ENCODE measurements around the gene TFG.

DNA sequence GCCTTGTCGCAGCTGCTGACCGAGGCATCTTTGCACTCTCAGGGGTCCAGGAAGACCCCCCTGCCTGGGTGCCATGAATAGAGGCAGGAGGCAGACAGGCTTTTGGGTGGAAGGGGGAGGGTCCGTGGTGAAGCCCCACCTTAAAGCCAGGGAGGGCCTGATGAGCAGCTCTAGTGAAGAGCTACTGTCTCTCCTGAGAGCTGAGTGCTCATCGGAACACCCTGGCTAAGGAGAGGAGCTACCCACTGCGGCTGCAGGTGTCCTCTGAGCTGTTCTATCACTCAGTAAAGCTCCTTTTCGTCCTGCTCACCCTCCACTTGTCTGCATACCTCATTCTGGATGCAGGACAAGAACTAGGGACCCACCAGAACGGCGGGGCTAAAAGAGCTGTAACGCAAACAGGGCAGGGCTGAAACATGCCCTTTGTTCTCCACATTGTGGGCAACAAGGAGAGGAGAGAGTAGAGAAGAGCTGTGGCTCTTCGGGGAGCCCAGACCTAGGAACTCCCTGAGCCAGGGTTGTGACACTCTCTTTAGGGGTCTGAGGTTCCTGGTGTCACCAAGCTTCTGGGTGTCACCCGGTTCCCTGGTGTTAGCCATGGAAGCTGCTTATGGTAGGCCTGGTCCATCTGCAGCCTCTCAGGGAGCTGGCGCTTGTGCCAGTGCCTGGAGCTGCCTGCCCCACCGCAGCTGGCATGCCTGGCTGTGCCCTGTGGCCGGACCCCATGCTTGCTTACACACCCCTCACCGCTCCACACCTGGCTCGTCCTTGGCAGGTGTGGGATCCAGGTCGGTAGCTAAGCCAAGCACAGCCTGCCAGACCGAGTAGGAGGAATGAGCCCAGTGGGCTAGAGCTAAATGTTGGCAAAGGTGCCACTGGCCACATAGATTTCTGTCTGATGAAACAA lies 26.2 kb upstream of the TFG start:
- TF ChIP-seq, protein P1, sequence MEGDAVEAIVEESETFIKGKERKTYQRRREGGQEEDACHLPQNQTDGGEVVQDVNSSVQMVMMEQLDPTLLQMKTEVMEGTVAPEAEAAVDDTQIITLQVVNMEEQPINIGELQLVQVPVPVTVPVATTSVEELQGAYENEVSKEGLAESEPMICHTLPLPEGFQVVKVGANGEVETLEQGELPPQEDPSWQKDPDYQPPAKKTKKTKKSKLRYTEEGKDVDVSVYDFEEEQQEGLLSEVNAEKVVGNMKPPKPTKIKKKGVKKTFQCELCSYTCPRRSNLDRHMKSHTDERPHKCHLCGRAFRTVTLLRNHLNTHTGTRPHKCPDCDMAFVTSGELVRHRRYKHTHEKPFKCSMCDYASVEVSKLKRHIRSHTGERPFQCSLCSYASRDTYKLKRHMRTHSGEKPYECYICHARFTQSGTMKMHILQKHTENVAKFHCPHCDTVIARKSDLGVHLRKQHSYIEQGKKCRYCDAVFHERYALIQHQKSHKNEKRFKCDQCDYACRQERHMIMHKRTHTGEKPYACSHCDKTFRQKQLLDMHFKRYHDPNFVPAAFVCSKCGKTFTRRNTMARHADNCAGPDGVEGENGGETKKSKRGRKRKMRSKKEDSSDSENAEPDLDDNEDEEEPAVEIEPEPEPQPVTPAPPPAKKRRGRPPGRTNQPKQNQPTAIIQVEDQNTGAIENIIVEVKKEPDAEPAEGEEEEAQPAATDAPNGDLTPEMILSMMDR (IDR thresholded peaks at IDR 0.05) = no peak
- TF ChIP-seq POLR2A (IDR thresholded peaks at IDR 0.05) = no peak

All from uterus (tissue), 2 donors.